Gastroesophageal sphincter (tissue), 4 donors: ENCODE data around the gene COPA. TPM values are rescaled to one million over a fixed set of nuclear protein-coding genes. Genes with fewer than 3 reads are reported as not detected.

Experiments
- ATAC-seq: fragments of 150-250 bp; one replicate; pipeline ENCODE4 v1.9.1; 2016; ENCODE audit warnings: mild to moderate bottlenecking, moderate library complexity
- H3K27ac ChIP-seq, 4 donors: fragments of 200-600 bp; sonication (generic) in 3 of 4; 1 replicate in 3 of 4; 2 replicates in 1 of 4; pipeline ENCODE4 v1.5.1; 2016 to 2019
- H3K27me3 ChIP-seq: fragments of 200-600 bp; sonication (generic); one replicate; pipeline ENCODE4 v1.5.1; 2019
- H3K36me3 ChIP-seq, 2 donors: fragments of 200-600 bp; sonication (generic); one replicate each; pipeline ENCODE4 v1.5.1; 2019; ENCODE audit warnings: control low read depth in 1 of 2
- H3K4me1 ChIP-seq, 3 donors: fragments of 200-600 bp; sonication (generic); 1 replicate in 2 of 3; 2 replicates in 1 of 3; pipeline ENCODE4 v1.5.1; 2016 to 2019; ENCODE audit warnings: control low read depth in 2 of 3
- H3K4me3 ChIP-seq, 2 donors: fragments of 200-600 bp; sonication (generic); one replicate each; pipeline ENCODE4 v1.5.1; 2019; ENCODE audit warnings: mild to moderate bottlenecking in 1 of 2, moderate library complexity in 1 of 2
- H3K9me3 ChIP-seq, 3 donors: fragments of 200-600 bp; sonication (generic); one replicate each; pipeline ENCODE4 v1.5.1; 2017 to 2019; ENCODE audit warnings: control low read depth in 2 of 3
- CTCF ChIP-seq, 4 experiments: fragments of 200-600 bp in 2 of 4; fragments of 450-650 bp in 2 of 4; sonication (generic) in 1 of 4; IDR thresholded peaks; one replicate each; pipeline ENCODE4 v1.5.1; 2017 to 2019; ENCODE audit warnings: antibody characterized with exemption in 4 of 4, mild to moderate bottlenecking in 2 of 4, moderate library complexity in 2 of 4
- EP300 ChIP-seq: sonication (generic); formaldehyde crosslinking; IDR thresholded peaks from one replicate; pipeline ENCODE4 v1.6.1; 2017; ENCODE audit warnings: antibody characterized with exemption, mild to moderate bottlenecking
- POLR2A ChIP-seq, 2 donors: fragments of 450-650 bp; IDR thresholded peaks; one replicate each; pipeline ENCODE4 v1.6.1; 2017; ENCODE audit warnings: antibody characterized with exemption in 2 of 2, mild to moderate bottlenecking in 2 of 2, moderate library complexity in 1 of 2
- POLR2AphosphoS5 ChIP-seq: sonication (generic); formaldehyde crosslinking; IDR thresholded peaks from one replicate; pipeline ENCODE4 v1.6.1; 2017; ENCODE audit warnings: antibody characterized with exemption
- WGBS, 2 donors: methylation state at CpG; one replicate each; pipeline ENCODE4 v1.1.5; 2018; ENCODE audit warnings: low coverage in 1 of 2; 5-methylcytosine and 5-hydroxymethylcytosine counted together
- total RNA-seq, 4 donors: library from RNA; depleted of rRNA; stranded (reverse); fragments of >200 nt; gene quantifications; one replicate each; pipeline ENCODE4 v1.1.0, GENCODE V29; 2016

Gene COPA
- total RNA-seq, 4 donors from 2014 or later: 92.3 to 127 (median 111) TPM

- whole genome bisulfite sequencing, 2 donors: 54 to 60% methylated on average over 1 to 2 of the region's 6 CpGs
- Histone ChIP-seq H3K4me3 (peak overlapping the region in 1 of 2 donors; percentile 10), H3K9me3 (no peaks in the 10 kb centered on the region), H3K27me3 (peaks cover 49% of the 10 kb centered on the region), H3K36me3 (no peaks in the 10 kb centered on the region), H3K27ac (peak overlapping the region in 3 of 4 donors; percentile 13 to 61 (median 54)), H3K4me1 (peaks cover 0 to 25% (median 12%) of the 10 kb centered on the region in 3 donors)
- peak; percentile 22 for ATAC-seq
- TF ChIP-seq CTCF (IDR thresholded peaks at IDR 0.05) (no peak), POLR2A (IDR thresholded peaks at IDR 0.05) (no peak), EP300 (no peak), POLR2AphosphoS5 (no peak)
Observed at GRCh38 chr1:160374306-160375110, 31.5 kb upstream of the COPA start.

- Histone ChIP-seq H3K27me3 (peaks cover 51% of the 10 kb centered on the region), H3K9me3 (no peaks in the 10 kb centered on the region), H3K4me1 (peaks cover 0 to 25% (median 12%) of the 10 kb centered on the region in 3 donors), H3K36me3 (no peaks in the 10 kb centered on the region), H3K4me3 (no peak overlapping the region), H3K27ac (peak overlapping the region in 1 of 4 donors; percentile 61)
- TF ChIP-seq EP300: no peak
- no peak for TF ChIP-seq POLR2A (IDR thresholded peaks at IDR 0.05)
- no peak for TF ChIP-seq POLR2AphosphoS5
- no peak for TF ChIP-seq CTCF (IDR thresholded peaks at IDR 0.05)
- no peak for ATAC-seq
- 73 to 98% methylated on average over 4 of the region's 4 CpGs for WGBS, 2 donors
Observed at GRCh38 chr1:160373696-160374095, 30.6 kb upstream of the COPA start.

GRCh38 chr1:160371756-160372155 lies 28.7 kb upstream of the COPA start:
- TF ChIP-seq CTCF (IDR thresholded peaks at IDR 0.05) (no peak), POLR2AphosphoS5 (no peak), POLR2A (IDR thresholded peaks at IDR 0.05) (no peak), EP300 (no peak)
- Histone ChIP-seq H3K27me3 (peaks cover 70% of the 10 kb centered on the region), H3K4me1 (peaks cover 0 to 25% (median 12%) of the 10 kb centered on the region in 3 donors), H3K4me3 (no peak overlapping the region), H3K9me3 (no peaks in the 10 kb centered on the region), H3K27ac (no peak overlapping the region), H3K36me3 (no peaks in the 10 kb centered on the region)
- no peak for ATAC-seq
- WGBS, 2 donors: 61 to 86% methylated on average over 3 to 4 of the region's 4 CpGs

- Histone ChIP-seq H3K9me3 (no peaks in the 10 kb centered on the region), H3K4me3 (no peak overlapping the region), H3K4me1 (peaks cover 0 to 20% (median 11%) of the 10 kb centered on the region in 3 donors), H3K36me3 (no peaks in the 10 kb centered on the region), H3K27me3 (peaks cover 72% of the 10 kb centered on the region), H3K27ac (no peak overlapping the region)
- TF ChIP-seq POLR2AphosphoS5: no peak
- no peak for TF ChIP-seq CTCF (IDR thresholded peaks at IDR 0.05)
- no peak for TF ChIP-seq POLR2A (IDR thresholded peaks at IDR 0.05)
- no peak for TF ChIP-seq EP300
- no peak for ATAC-seq
Observed at GRCh38 chr1:160371346-160371631, 28.2 kb upstream of the COPA start.
